K562 (cell line): Measurements from ENCODE around the gene KDM4C. TPM values are rescaled to one million over a fixed set of nuclear protein-coding genes. Genes with fewer than 3 reads are reported as not detected.

Experiments
- ATAC-seq: fragments of 200-7000 bp; cut with Tn5 transposase; 3 replicates; pipeline ENCODE4 v1.9.1; 2020; ENCODE audit warnings: moderate library complexity
- BruUV-seq: library from RNA; stranded (reverse); fragments of 400-500 nt; replicated peaks from 2 replicates; lab custom pipeline; 2021; lab: Mats Ljungman, UMichigan
- CTCF ChIA-PET: fragments of 300-600 bp; formaldehyde crosslinking; extraction: SDS; loops from one replicate; lab custom pipeline; 2021; ENCODE audit warnings: low intra/inter-chr PET ratio; lab: Yijun Ruan, JAX
- POLR2A ChIA-PET: fragments of 300-600, 350-650 bp; sonication (Branson Sonifier 250); formaldehyde crosslinking; extraction: SDS; loops from one replicate; lab custom pipeline; 2021; ENCODE audit warnings: antibody characterized with exemption, inconsistent platforms; lab: Yijun Ruan, JAX
- DNase-seq, 4 experiments: peaks; one replicate each; pipeline versions ENCODE4 v3.0.0 to v3.0.0-alpha.2; 2011 to 2018; ENCODE audit warnings: low spot score in 3 of 4, mixed read lengths in 3 of 4; ENCODE audit errors: extremely low read depth in 1 of 4
- FAIRE-seq: peaks from 2 replicates; lab custom pipeline; 2011; peaks lifted over from hg19 to GRCh38; lab: Jason Lieb, UNC
- H2AFZ ChIP-seq: 2 replicates; pipeline ENCODE4 v1.6.0; 2011; ENCODE audit warnings: low read depth, low read length, control low read depth, inconsistent platforms
- H3K27ac ChIP-seq: fragments of 200-600 bp; 3 replicates; pipeline ENCODE4 v1.8.0; 2011; ENCODE audit warnings: low read depth, mild to moderate bottlenecking, control low read depth, inconsistent platforms, low read length, moderate library complexity, mixed read lengths; ENCODE audit errors: extremely low read depth
- H3K27me3 ChIP-seq, 2 experiments: fragments of 300-600 bp in 1 of 2; 2 replicates in 1 of 2; 3 replicates in 1 of 2; pipeline versions ENCODE4 v1.6.0 to v1.8.0; 2011; ENCODE audit warnings: inconsistent platforms in 2 of 2, low read length in 2 of 2, mild to moderate bottlenecking in 1 of 2, mixed read lengths in 1 of 2, moderate library complexity in 1 of 2; ENCODE audit not compliant: control insufficient read depth in 2 of 2, insufficient read depth in 2 of 2
- H3K36me3 ChIP-seq: fragments of 300-600 bp; 3 replicates; pipeline ENCODE4 v1.8.0; 2011; ENCODE audit warnings: mild to moderate bottlenecking, low read length, inconsistent platforms; ENCODE audit not compliant: control insufficient read depth, insufficient read depth
- H3K4me1 ChIP-seq, 2 experiments: fragments of 200-600 bp in 1 of 2; replicated peaks in 1 of 2; 2 replicates in 1 of 2; 3 replicates in 1 of 2; pipeline versions ENCODE4 v1.5.1 to v1.8.0; 2011; ENCODE audit warnings: inconsistent platforms in 2 of 2, low read length in 2 of 2, mild to moderate bottlenecking in 1 of 2, mixed read lengths in 1 of 2, moderate library complexity in 1 of 2; ENCODE audit not compliant: control insufficient read depth in 2 of 2, insufficient read depth in 2 of 2
- H3K4me2 ChIP-seq: 2 replicates; pipeline ENCODE4 v1.6.1; 2011; ENCODE audit warnings: low read length, control low read depth, inconsistent platforms, mixed read lengths; ENCODE audit not compliant: insufficient read depth
- H3K4me3 ChIP-seq: fragments of 200-600 bp; sonication (generic), shearing (Covaris generic); 2 replicates; pipeline ENCODE4 v1.5.1; 2016; ENCODE audit warnings: control low read depth, inconsistent platforms
- H3K79me2 ChIP-seq: fragments of 200-600 bp; 3 replicates; pipeline ENCODE4 v1.8.0; 2011; ENCODE audit warnings: low read length, inconsistent platforms; ENCODE audit not compliant: control insufficient read depth, insufficient read depth
- H3K9ac ChIP-seq, 2 experiments: 2 replicates each; pipeline versions ENCODE4 v1.6.0 to v1.6.1; 2011; ENCODE audit warnings: low read depth in 2 of 2, low read length in 2 of 2, control low read depth in 1 of 2, inconsistent platforms in 1 of 2, mild to moderate bottlenecking in 1 of 2, mixed read lengths in 1 of 2; ENCODE audit not compliant: insufficient read depth in 1 of 2
- H3K9me1 ChIP-seq: one replicate; pipeline ENCODE4 v1.6.0; 2011; ENCODE audit warnings: inconsistent platforms, mild to moderate bottlenecking, low read length, moderate library complexity; ENCODE audit not compliant: control insufficient read depth, insufficient read depth
- H3K9me3 ChIP-seq: replicated peaks from 2 replicates; pipeline ENCODE4 v1.5.1; 2011; ENCODE audit warnings: low read depth, low read length, inconsistent platforms; ENCODE audit not compliant: control insufficient read depth, insufficient read depth
- H4K20me1 ChIP-seq: replicated peaks from 2 replicates; pipeline ENCODE4 v1.6.1; 2011; ENCODE audit warnings: low read length, inconsistent platforms, mixed read lengths; ENCODE audit not compliant: control insufficient read depth, insufficient read depth
- CTCF ChIP-seq, 3 experiments: IDR thresholded peaks in 2 of 3; conservative IDR thresholded peaks in 1 of 3; 2 replicates each; pipeline ENCODE4 v1.5.1; 2011 to 2012; ENCODE audit warnings: low read length in 3 of 3, mild to moderate bottlenecking in 3 of 3, control low read depth in 2 of 3, improper control_type of control experiment in 1 of 3, inconsistent platforms in 1 of 3, low read depth in 1 of 3, mixed read lengths in 1 of 3, moderate library complexity in 1 of 3; ENCODE audit not compliant: insufficient read depth in 2 of 3
- ETV5 ChIP-seq: sonication (generic); formaldehyde crosslinking; IDR thresholded peaks from 2 replicates; pipeline ENCODE4 v1.4.0; 2020; ENCODE audit warnings: low read depth, mild to moderate bottlenecking, missing genetic modification reagents
- HNRNPK ChIP-seq: fragments of 200-400 bp; formaldehyde crosslinking; IDR thresholded peaks from one replicate; pipeline ENCODE4 v1.6.1; 2018; ENCODE audit warnings: mild to moderate bottlenecking, low read depth, low read length; ENCODE audit not compliant: poor library complexity, severe bottlenecking
- L3MBTL2 ChIP-seq: fragments of 450-650 bp; IDR thresholded peaks from 2 replicates; pipeline ENCODE4 v1.6.1; 2016; ENCODE audit warnings: mild to moderate bottlenecking, moderate library complexity
- SP2 ChIP-seq: IDR thresholded peaks from 2 replicates; pipeline ENCODE4 v1.6.1; 2011; ENCODE audit warnings: mild to moderate bottlenecking, low read depth, low read length, moderate library complexity; ENCODE audit not compliant: poor library complexity, severe bottlenecking; ENCODE audit errors: extremely low read depth
- U2AF2 ChIP-seq: fragments of 200-400 bp; formaldehyde crosslinking; optimal IDR thresholded peaks from 2 replicates; pipeline ENCODE3; 2017; ENCODE audit warnings: low read depth, mild to moderate bottlenecking, low read length
- WGBS: fragments of 100-300 bp; shearing (Covaris generic); methylation state at CpG from one replicate; pipeline ENCODE4 v1.1.6; 2016; ENCODE audit warnings: low coverage, mixed read lengths; ENCODE audit not compliant: insufficient coverage; ENCODE audit errors: missing lambda C conversion rate; 5-methylcytosine and 5-hydroxymethylcytosine counted together
- in situ Hi-C: fragments of 300-500 bp; cut with MboI; formaldehyde crosslinking; loops from 4 replicates; pipeline ENCODE4 v1.15.0; 2018; ENCODE audit warnings: inconsistent platforms, mixed read lengths
- intact Hi-C: fragments of 100-400 bp; cut with micrococcal nuclease; formaldehyde crosslinking; loops from 2 replicates; pipeline ENCODE4 v1.14.2; 2022
- polyA plus RNA-seq, 8 experiments: library from polyadenylated mRNA; depleted of rRNA in 4 of 8; stranded (reverse) in 5 of 8; unstranded in 3 of 8; fragments of >200 nt; fragmentation: Nextera tagmentation in 2 of 8; fragmentation: Illumina TruSeq in 1 of 8; extraction: Ambion mirVana in 2 of 8; extraction: Trizol in 1 of 8; gene quantifications; 2 replicates each; pipeline versions ENCODE4 v1.2.1 to v1.2.3, GENCODE V29; 2011 to 2014; ENCODE audit warnings: inconsistent platforms in 1 of 8, missing spikeins in 1 of 8
- total RNA-seq, 7 experiments: library from RNA; depleted of rRNA in 6 of 7; stranded (reverse); fragments of >200 nt in 6 of 7; fragmentation: Illumina TruSeq in 2 of 7; extraction: Trizol in 2 of 7; gene quantifications; 2 replicates each; pipeline versions ENCODE4 v1.2.1 to v1.2.3, GENCODE V29; 2011 to 2021; ENCODE audit warnings: low replicate concordance in 1 of 7
- TF ChIP-seq, protein P1 (sequence below): fragments of 450-650 bp; IDR thresholded peaks from 2 replicates; pipeline ENCODE4 v1.6.1; 2017; ENCODE audit warnings: antibody characterized with exemption, mild to moderate bottlenecking

Gene KDM4C
- total and polyA plus RNA-seq, 9 of the 15 experiments (the other 6 are each of a cell fraction or from before 2014, with no cell fraction given), result 5.4 to 17.0 (median 12.6) TPM

DNA sequence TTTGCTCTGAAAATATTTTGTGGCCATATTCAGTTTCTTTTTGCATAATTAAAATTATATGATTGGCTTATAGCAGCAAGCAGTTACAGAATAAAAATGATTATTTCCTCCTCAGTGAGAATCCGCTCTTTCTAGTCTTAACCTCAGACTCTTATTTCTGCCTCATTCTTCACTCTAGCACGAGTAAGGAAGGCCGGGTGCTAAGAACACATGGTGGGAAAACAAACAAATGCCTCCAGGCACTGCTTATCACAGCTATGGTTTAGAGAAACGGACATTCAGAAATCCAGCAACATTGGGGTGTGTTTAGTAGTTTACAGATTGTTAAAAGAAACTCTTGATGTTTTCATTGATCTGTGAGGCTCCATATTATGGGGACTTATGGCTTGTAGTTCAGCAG lies 168.7 kb downstream of the KDM4C start:
- BruUV-seq, result no TSS peak
- DNase-seq (no peak), ATAC-seq (no peak), FAIRE-seq (no peak)
- Histone ChIP-seq H3K27ac (no peak overlapping the region), H3K27me3 (no peaks in the 10 kb centered on the region), H3K4me1 (peaks cover 6 to 48% of the 10 kb centered on the region in 2 experiments; a peak in 4 of 5 replicates), H3K9ac (peak overlapping the region in 1 of 2 experiments; percentile 8; a peak in 1 of 4 replicates), H3K4me3 (no peak overlapping the region), H4K20me1 (no peaks in the 10 kb centered on the region), H2AFZ (peak overlapping the region; percentile 17; the same call in 1 of the 2 replicates), H3K9me3 (no peaks in the 10 kb centered on the region), H3K9me1 (no peaks in the 10 kb centered on the region), H3K79me2 (peaks cover 26% of the 10 kb centered on the region; the same call in 2 of the 3 replicates), H3K4me2 (no peak overlapping the region), H3K36me3 (0 out of 3 replicates have a peak, but pooled peaks cover under 1% of the 10 kb centered on the region)
- 23% methylated on average over 4 of the region's 4 CpGs for WGBS
- intact Hi-C loops (no loop called here), in situ Hi-C loops (no loop called here)
- CTCF ChIA-PET, result no interaction called here
- POLR2A ChIA-PET, result interaction anchor here (0.9 kb wide), 1 partner anchor 10 kb away, joined by 3 read pairs; no protein-coding TSS in a partner anchor
- no peak for TF ChIP-seq SP2
- TF ChIP-seq HNRNPK, result no peak
- TF ChIP-seq ETV5 (CRISPR knock-in tag), result no peak
- TF ChIP-seq, protein P1, sequence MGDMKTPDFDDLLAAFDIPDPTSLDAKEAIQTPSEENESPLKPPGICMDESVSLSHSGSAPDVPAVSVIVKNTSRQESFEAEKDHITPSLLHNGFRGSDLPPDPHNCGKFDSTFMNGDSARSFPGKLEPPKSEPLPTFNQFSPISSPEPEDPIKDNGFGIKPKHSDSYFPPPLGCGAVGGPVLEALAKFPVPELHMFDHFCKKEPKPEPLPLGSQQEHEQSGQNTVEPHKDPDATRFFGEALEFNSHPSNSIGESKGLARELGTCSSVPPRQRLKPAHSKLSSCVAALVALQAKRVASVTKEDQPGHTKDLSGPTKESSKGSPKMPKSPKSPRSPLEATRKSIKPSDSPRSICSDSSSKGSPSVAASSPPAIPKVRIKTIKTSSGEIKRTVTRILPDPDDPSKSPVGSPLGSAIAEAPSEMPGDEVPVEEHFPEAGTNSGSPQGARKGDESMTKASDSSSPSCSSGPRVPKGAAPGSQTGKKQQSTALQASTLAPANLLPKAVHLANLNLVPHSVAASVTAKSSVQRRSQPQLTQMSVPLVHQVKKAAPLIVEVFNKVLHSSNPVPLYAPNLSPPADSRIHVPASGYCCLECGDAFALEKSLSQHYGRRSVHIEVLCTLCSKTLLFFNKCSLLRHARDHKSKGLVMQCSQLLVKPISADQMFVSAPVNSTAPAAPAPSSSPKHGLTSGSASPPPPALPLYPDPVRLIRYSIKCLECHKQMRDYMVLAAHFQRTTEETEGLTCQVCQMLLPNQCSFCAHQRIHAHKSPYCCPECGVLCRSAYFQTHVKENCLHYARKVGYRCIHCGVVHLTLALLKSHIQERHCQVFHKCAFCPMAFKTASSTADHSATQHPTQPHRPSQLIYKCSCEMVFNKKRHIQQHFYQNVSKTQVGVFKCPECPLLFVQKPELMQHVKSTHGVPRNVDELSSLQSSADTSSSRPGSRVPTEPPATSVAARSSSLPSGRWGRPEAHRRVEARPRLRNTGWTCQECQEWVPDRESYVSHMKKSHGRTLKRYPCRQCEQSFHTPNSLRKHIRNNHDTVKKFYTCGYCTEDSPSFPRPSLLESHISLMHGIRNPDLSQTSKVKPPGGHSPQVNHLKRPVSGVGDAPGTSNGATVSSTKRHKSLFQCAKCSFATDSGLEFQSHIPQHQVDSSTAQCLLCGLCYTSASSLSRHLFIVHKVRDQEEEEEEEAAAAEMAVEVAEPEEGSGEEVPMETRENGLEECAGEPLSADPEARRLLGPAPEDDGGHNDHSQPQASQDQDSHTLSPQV, result no peak
- no peak for TF ChIP-seq U2AF2
- peak; percentile 32; the same call in 1 of the 2 replicates for TF ChIP-seq L3MBTL2
- no peak for TF ChIP-seq CTCF (IDR thresholded peaks at IDR 0.05 in 2 of 3, conservative IDR thresholded peaks at IDR 0.05 in 1 of 3; ENCODE audit: insufficient read depth in 2 of 3, low read depth in 1 of 3, low read length in 3 of 3)
